Measurements from ENCODE around the gene NUCKS1. TPM values are rescaled to one million over a fixed set of nuclear protein-coding genes. Genes with fewer than 3 reads are reported as not detected.

NUCKS1 gene
- total RNA-seq, 2 experiments from 2014 or later, result 145 to 177 TPM

DNA sequence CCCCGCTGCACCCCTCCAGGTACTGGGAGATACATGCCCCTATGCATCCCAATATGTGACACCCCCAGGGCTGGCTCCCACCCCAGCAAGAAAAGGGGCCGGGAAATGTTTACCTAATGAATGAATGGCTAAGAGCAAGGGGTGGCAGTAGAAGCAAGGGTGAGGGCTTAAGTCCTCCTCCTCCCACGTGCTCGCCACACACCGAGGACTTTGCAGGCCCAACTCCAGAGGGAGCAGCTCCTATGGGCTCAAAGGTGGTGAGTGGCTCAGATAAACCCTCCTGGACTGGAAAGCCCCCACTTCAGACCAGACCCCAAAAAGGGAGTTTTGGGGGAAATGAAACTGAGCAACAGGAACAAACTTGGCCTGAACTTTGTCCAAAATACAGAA lies 81.0 kb downstream of the NUCKS1 start:
- H3K4me1 Mint-ChIP-seq (ENCODE audit: low read depth), result peaks cover 7% of the 10 kb centered on the region
- H3K36me3 Mint-ChIP-seq (ENCODE audit: low read depth), result no peaks in the 10 kb centered on the region
- H3K4me3 Mint-ChIP-seq, result no peak overlapping the region
- DNase-seq (no peak), ATAC-seq (peak; percentile 31)
- H3K9me3 Mint-ChIP-seq, result no peaks in the 10 kb centered on the region
- intact Hi-C loops (cut with micrococcal nuclease), result no loop called here
- ChIA-PET CTCF (interaction anchor here (1.0 to 4.3 kb wide), 4 partner anchors 10 to 308 kb away, joined by 4 to 34 read pairs (median 13); no protein-coding TSS in a partner anchor), POLR2A (interaction anchor here (0.5 to 0.8 kb wide), 2 partner anchors 37 to 230 kb away, joined by 3 read pairs; partner anchors contain the start of gene ELK4)
- H3K27me3 Mint-ChIP-seq, result peaks cover 9% of the 10 kb centered on the region
- TF ChIP-seq, protein P1, sequence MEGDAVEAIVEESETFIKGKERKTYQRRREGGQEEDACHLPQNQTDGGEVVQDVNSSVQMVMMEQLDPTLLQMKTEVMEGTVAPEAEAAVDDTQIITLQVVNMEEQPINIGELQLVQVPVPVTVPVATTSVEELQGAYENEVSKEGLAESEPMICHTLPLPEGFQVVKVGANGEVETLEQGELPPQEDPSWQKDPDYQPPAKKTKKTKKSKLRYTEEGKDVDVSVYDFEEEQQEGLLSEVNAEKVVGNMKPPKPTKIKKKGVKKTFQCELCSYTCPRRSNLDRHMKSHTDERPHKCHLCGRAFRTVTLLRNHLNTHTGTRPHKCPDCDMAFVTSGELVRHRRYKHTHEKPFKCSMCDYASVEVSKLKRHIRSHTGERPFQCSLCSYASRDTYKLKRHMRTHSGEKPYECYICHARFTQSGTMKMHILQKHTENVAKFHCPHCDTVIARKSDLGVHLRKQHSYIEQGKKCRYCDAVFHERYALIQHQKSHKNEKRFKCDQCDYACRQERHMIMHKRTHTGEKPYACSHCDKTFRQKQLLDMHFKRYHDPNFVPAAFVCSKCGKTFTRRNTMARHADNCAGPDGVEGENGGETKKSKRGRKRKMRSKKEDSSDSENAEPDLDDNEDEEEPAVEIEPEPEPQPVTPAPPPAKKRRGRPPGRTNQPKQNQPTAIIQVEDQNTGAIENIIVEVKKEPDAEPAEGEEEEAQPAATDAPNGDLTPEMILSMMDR (IDR thresholded peaks at IDR 0.05), result no peak
- H3K27ac Mint-ChIP-seq, result no peak overlapping the region

GRCh38 chr1:205667909-205668643 lies 81.9 kb downstream of the NUCKS1 start:
- peaks cover 7% of the 10 kb centered on the region for H3K4me1 Mint-ChIP-seq (ENCODE audit: low read depth)
- H3K9me3 Mint-ChIP-seq, result no peaks in the 10 kb centered on the region
- intact Hi-C loops (cut with micrococcal nuclease), result no loop called here
- no peak overlapping the region for H3K4me3 Mint-ChIP-seq
- TF ChIP-seq, protein P1 (IDR thresholded peaks at IDR 0.05), result no peak
- no peak for ATAC-seq
- no peak overlapping the region for H3K27ac Mint-ChIP-seq
- ChIA-PET CTCF (interaction anchor here (1.0 to 4.3 kb wide), 5 partner anchors 9 to 309 kb away, joined by 3 to 34 read pairs (median 4); no protein-coding TSS in a partner anchor), POLR2A (interaction anchor here (0.6 kb wide), 1 partner anchor 16 kb away, joined by 3 read pairs; no protein-coding TSS in a partner anchor)
- H3K36me3 Mint-ChIP-seq (ENCODE audit: low read depth), result no peaks in the 10 kb centered on the region
- H3K27me3 Mint-ChIP-seq, result peaks cover 9% of the 10 kb centered on the region
- no peak for DNase-seq

GRCh38 chr1:205666372-205667166 lies 83.4 kb downstream of the NUCKS1 start:
- Mint-ChIP-seq H3K4me3 (no peak overlapping the region), H3K4me1 (ENCODE audit: low read depth) (peaks cover 7% of the 10 kb centered on the region), H3K36me3 (ENCODE audit: low read depth) (no peaks in the 10 kb centered on the region), H3K9me3 (no peaks in the 10 kb centered on the region), H3K27me3 (peaks cover 4% of the 10 kb centered on the region), H3K27ac (no peak overlapping the region)
- CTCF ChIA-PET, result interaction anchor here (0.8 to 3.6 kb wide), 6 partner anchors 9 to 78 kb away, joined by 3 to 16 read pairs (median 3); no protein-coding TSS in a partner anchor
- no peak for ATAC-seq
- DNase-seq, result no peak
- TF ChIP-seq, protein P1 (IDR thresholded peaks at IDR 0.05), result no peak
- intact Hi-C loops (cut with micrococcal nuclease), result no loop called here
- POLR2A ChIA-PET, result no interaction called here

DNA sequence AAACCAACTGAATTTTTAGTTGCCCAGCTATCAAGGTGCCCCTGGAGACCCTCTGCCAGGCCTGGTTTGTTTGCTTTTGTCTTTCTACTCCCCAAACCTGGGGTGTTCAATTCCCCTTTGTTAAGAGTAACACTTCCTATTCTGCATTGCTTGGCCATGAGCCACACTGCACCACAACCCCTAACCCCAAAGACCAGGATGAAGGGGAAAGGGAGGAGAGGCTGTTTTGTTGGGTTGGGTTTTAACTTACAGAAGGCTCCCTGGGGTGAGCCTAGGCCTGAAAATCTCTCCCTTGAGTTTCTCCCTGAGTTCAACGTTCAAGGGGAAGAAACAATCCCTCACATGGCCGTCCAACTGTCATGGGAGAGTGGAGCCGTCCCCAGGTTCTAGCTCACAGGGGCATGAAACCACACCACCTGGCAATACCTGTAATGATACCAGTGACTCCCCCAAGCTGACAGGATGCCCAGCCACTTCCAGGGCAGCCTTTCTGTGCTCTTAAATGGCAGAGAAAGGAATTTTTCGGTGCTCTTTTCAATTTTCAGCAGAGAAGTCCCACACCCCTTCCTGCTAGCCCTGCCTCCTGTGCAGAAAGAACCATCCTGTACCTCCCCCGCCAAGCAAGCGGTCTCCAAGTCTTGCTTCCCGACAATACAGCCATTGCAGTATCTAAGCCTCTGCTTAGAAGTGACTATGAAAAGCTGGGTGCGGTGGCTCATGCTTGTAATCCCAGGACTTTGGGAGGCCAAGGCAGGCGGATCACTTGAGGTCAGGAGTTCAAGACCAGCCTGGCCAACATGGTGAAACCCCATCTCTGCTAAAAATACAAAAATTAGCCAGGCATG lies 84.6 kb downstream of the NUCKS1 start:
- DNase-seq (no peak), ATAC-seq (no peak)
- ChIA-PET CTCF (interaction anchor here (1.1 to 1.2 kb wide), 2 partner anchors 50 to 74 kb away, joined by 3 to 4 read pairs; no protein-coding TSS in a partner anchor), POLR2A (no interaction called here)
- intact Hi-C loops (cut with micrococcal nuclease), result no loop called here
- peaks cover 4% of the 10 kb centered on the region for H3K27me3 Mint-ChIP-seq
- no peaks in the 10 kb centered on the region for H3K9me3 Mint-ChIP-seq
- no peak overlapping the region for H3K4me3 Mint-ChIP-seq
- TF ChIP-seq, protein P1 (IDR thresholded peaks at IDR 0.05), result no peak
- peaks cover 7% of the 10 kb centered on the region for H3K4me1 Mint-ChIP-seq (ENCODE audit: low read depth)
- H3K36me3 Mint-ChIP-seq (ENCODE audit: low read depth), result no peaks in the 10 kb centered on the region
- H3K27ac Mint-ChIP-seq, result no peak overlapping the region
